Activated CD8-positive, alpha-beta memory T cell treated with anti-CD3 and anti-CD28 coated beads for 24 hours (primary cell): Measurements from ENCODE around the gene AKR1C8.
"Not testable (repeated sequence)": the region's sequence is repeated elsewhere in the genome, so short reads cannot be mapped to it uniquely, and the experiment has no call there.

Experiments
- DNase-seq: peaks from one replicate; pipeline ENCODE4 v3.0.0-alpha.2; 2020

The AKR1C8 gene

GRCh38 chr10:5163487-5163886 lies 21.5 kb downstream of the AKR1C8 start:
- DNase-seq: no peak

GRCh38 chr10:5159126-5159525 lies 25.8 kb downstream of the AKR1C8 start:
- DNase-seq: no peak

GRCh38 chr10:5157501-5157900 lies 27.4 kb downstream of the AKR1C8 start:
- no peak for DNase-seq

- no peak for DNase-seq
Measured at GRCh38 chr10:5155951-5156350, 29.0 kb downstream of the AKR1C8 start.

GRCh38 chr10:5151076-5151475 lies 33.9 kb downstream of the AKR1C8 start:
- no peak for DNase-seq

- no peak for DNase-seq
Measured at GRCh38 chr10:5148678-5149032, 36.3 kb downstream of the AKR1C8 start.

GRCh38 chr10:5147981-5148677 lies 36.8 kb downstream of the AKR1C8 start:
- no peak for DNase-seq

- no peak for DNase-seq
Measured at GRCh38 chr10:5147255-5147980, 37.5 kb downstream of the AKR1C8 start.

GRCh38 chr10:5146920-5147254 lies 38.1 kb downstream of the AKR1C8 start:
- DNase-seq: no peak

GRCh38 chr10:5143137-5143536 lies 41.8 kb downstream of the AKR1C8 start:
- DNase-seq: no peak

GRCh38 chr10:5142199-5142598 lies 42.8 kb downstream of the AKR1C8 start:
- no peak for DNase-seq

- not testable (repeated sequence) for DNase-seq
Measured at GRCh38 chr10:5137699-5138098, 47.3 kb downstream of the AKR1C8 start.

- no peak for DNase-seq
Measured at GRCh38 chr10:5136468-5137087, 48.4 kb downstream of the AKR1C8 start.

GRCh38 chr10:5135581-5135980 lies 49.4 kb downstream of the AKR1C8 start:
- DNase-seq: no peak

- DNase-seq: no peak
Measured at GRCh38 chr10:5125315-5126044, 59.5 kb downstream of the AKR1C8 start.

- DNase-seq: no peak
Measured at GRCh38 chr10:5123886-5124285, 61.1 kb downstream of the AKR1C8 start.

- not testable (repeated sequence) for DNase-seq
Measured at GRCh38 chr10:5119997-5120396, 65.0 kb downstream of the AKR1C8 start.

GRCh38 chr10:5117026-5117425 lies 67.9 kb downstream of the AKR1C8 start:
- DNase-seq: no peak

- no peak for DNase-seq
Measured at GRCh38 chr10:5116621-5117020, 68.3 kb downstream of the AKR1C8 start.

GRCh38 chr10:5109861-5110260 lies 75.1 kb downstream of the AKR1C8 start:
- not testable (repeated sequence) for DNase-seq

- no peak for DNase-seq
Measured at GRCh38 chr10:5108658-5109416, 76.1 kb downstream of the AKR1C8 start.

GRCh38 chr10:5107860-5108526 lies 77.0 kb downstream of the AKR1C8 start:
- no peak for DNase-seq
